HCT116 (cell line): ENCODE measurements around the gene EP400. TPM values are rescaled to one million over a fixed set of nuclear protein-coding genes. Genes with fewer than 3 reads are reported as not detected.

Experiments used
- ATAC-seq: fragments of 200-7000 bp; cut with Tn5 transposase; 2 replicates; pipeline ENCODE4 v1.9.1; 2020; ENCODE audit warnings: mild to moderate bottlenecking, moderate library complexity
- BruUV-seq: library from RNA; stranded (reverse); fragments of 400-500 nt; replicated peaks from 2 replicates; lab custom pipeline; 2021; lab: Mats Ljungman, UMichigan
- CTCF ChIA-PET: fragments of 300-600 bp; sonication (Branson Sonifier 250); formaldehyde crosslinking; loops from one replicate; lab custom pipeline; 2021; ENCODE audit warnings: antibody characterized with exemption; lab: Charles Lee
- POLR2A ChIA-PET: fragments of 300-600, 350-600 bp; sonication (Branson Sonifier 250); formaldehyde crosslinking; loops from one replicate; lab custom pipeline; 2021; ENCODE audit warnings: antibody characterized with exemption; lab: Charles Lee
- RAD21 ChIA-PET, 2 experiments: fragments of 300-600 bp; sonication (Branson Sonifier 250); formaldehyde crosslinking; loops; one replicate each; lab custom pipeline; 2023; ENCODE audit warnings: low total read pairs in 2 of 2; ENCODE audit not compliant: uncharacterized antibody in 2 of 2, unreplicated experiment in 2 of 2, low non-redundant PET in 1 of 2; lab: Charles Lee
- DNase-seq: peaks from one replicate; pipeline ENCODE4 v3.0.0-alpha.2; 2010; ENCODE audit warnings: low read depth, low spot score
- H2AFZ ChIP-seq: fragments of 200-600 bp; shearing (Covaris generic), sonication (generic); 2 replicates; pipeline ENCODE4 v1.6.1; 2017; ENCODE audit warnings: low read depth, mixed run types, mixed read lengths, antibody characterized with exemption, low read length; ENCODE audit not compliant: poor library complexity, severe bottlenecking
- H3K27ac ChIP-seq: 2 replicates; pipeline ENCODE4 v1.5.1; 2012; ENCODE audit warnings: low read depth, low read length
- H3K27me3 ChIP-seq: fragments of 200-600 bp; sonication (generic); 2 replicates; pipeline ENCODE4 v1.6.1; 2016; ENCODE audit warnings: mixed run types, low read length, mixed read lengths; ENCODE audit not compliant: insufficient read depth
- H3K36me3 ChIP-seq, 2 experiments: fragments of 200-500 bp in 1 of 2; fragments of 200-600 bp in 1 of 2; sonication (Bioruptor generic) in 1 of 2; sonication (generic) in 1 of 2; 2 replicates each; pipeline versions ENCODE4 v1.5.1 to v1.6.1; 2014 to 2016; ENCODE audit warnings: low read length in 2 of 2, inconsistent platforms in 1 of 2, mixed read lengths in 1 of 2, mixed run types in 1 of 2; ENCODE audit not compliant: insufficient read depth in 2 of 2, control insufficient read depth in 1 of 2
- H3K4me1 ChIP-seq, 2 experiments: fragments of 200-600 bp in 1 of 2; sonication (generic) in 1 of 2; 2 replicates each; pipeline versions ENCODE4 v1.5.1 to v1.6.1; 2012 to 2017; ENCODE audit warnings: low read length in 2 of 2, inconsistent platforms in 1 of 2, mild to moderate bottlenecking in 1 of 2, mixed read lengths in 1 of 2, mixed run types in 1 of 2, moderate library complexity in 1 of 2; ENCODE audit not compliant: insufficient read depth in 2 of 2, control insufficient read depth in 1 of 2
- H3K4me2 ChIP-seq: fragments of 200-600 bp; sonication (generic); 2 replicates; pipeline ENCODE4 v1.6.1; 2017; ENCODE audit warnings: mixed run types, low read length, mixed read lengths
- H3K4me3 ChIP-seq, 2 experiments: fragments of 200-600 bp in 1 of 2; sonication (generic) in 1 of 2; replicated peaks in 1 of 2; 2 replicates each; pipeline ENCODE4 v1.5.1; 2011 to 2016; ENCODE audit warnings: low read length in 2 of 2, control low read depth in 1 of 2, low read depth in 1 of 2, mild to moderate bottlenecking in 1 of 2, mixed read lengths in 1 of 2, mixed run types in 1 of 2
- H3K79me2 ChIP-seq: fragments of 200-600 bp; sonication (generic); 2 replicates; pipeline ENCODE4 v1.6.1; 2017; ENCODE audit warnings: mild to moderate bottlenecking, mixed run types, low read length, moderate library complexity, mixed read lengths; ENCODE audit not compliant: insufficient read depth
- H3K9ac ChIP-seq: fragments of 200-600 bp; sonication (generic); 2 replicates; pipeline ENCODE4 v1.6.1; 2016; ENCODE audit warnings: low read length, mixed read lengths
- H3K9me2 ChIP-seq: fragments of 200-600 bp; sonication (generic), shearing (Covaris generic); 2 replicates; pipeline ENCODE4 v1.6.1; 2017; ENCODE audit warnings: mixed run types, mild to moderate bottlenecking, moderate library complexity; ENCODE audit not compliant: insufficient read depth
- H3K9me3 ChIP-seq, 2 experiments: fragments of 200-500 bp in 1 of 2; fragments of 200-600 bp in 1 of 2; sonication (Bioruptor generic) in 1 of 2; sonication (generic) in 1 of 2; 2 replicates each; pipeline ENCODE4 v1.6.1; 2014 to 2017; ENCODE audit warnings: low read length in 2 of 2, mixed read lengths in 2 of 2, inconsistent platforms in 1 of 2, low read depth in 1 of 2, mild to moderate bottlenecking in 1 of 2, mixed run types in 1 of 2, moderate library complexity in 1 of 2; ENCODE audit not compliant: control insufficient read depth in 1 of 2, insufficient read depth in 1 of 2
- H4K20me1 ChIP-seq: fragments of 200-600 bp; sonication (generic), shearing (Covaris generic); 2 replicates; pipeline ENCODE4 v1.6.1; 2017; ENCODE audit warnings: mixed run types, mild to moderate bottlenecking, moderate library complexity; ENCODE audit not compliant: insufficient read depth
- CBX3 ChIP-seq: IDR thresholded peaks from 2 replicates; pipeline ENCODE4 v1.6.1; 2012; ENCODE audit warnings: low read depth
- EZH2 ChIP-seq: fragments of 200-600 bp; sonication (generic); IDR thresholded peaks from 2 replicates; pipeline ENCODE4 v1.6.1; 2017; ENCODE audit warnings: antibody characterized with exemption, mixed run types
- EZH2phosphoT487 ChIP-seq: fragments of 200-600 bp; IDR thresholded peaks from 2 replicates; pipeline ENCODE4 v1.6.1; 2018; ENCODE audit warnings: antibody characterized with exemption, borderline replicate concordance
- FOSL1 ChIP-seq: IDR thresholded peaks from 2 replicates; pipeline ENCODE4 v1.6.1; 2012; ENCODE audit warnings: low read depth
- MAX ChIP-seq: IDR thresholded peaks from 2 replicates; pipeline ENCODE4 v1.6.1; 2012
- POLR2A ChIP-seq: IDR thresholded peaks from 2 replicates; pipeline ENCODE4 v1.7.0; 2011; ENCODE audit warnings: borderline replicate concordance; ENCODE audit not compliant: insufficient read depth, insufficient read length; ENCODE audit errors: extremely low read depth
- REST ChIP-seq: IDR thresholded peaks from 2 replicates; pipeline ENCODE4 v1.6.1; 2012; ENCODE audit warnings: low read depth
- SP1 ChIP-seq: IDR thresholded peaks from 2 replicates; pipeline ENCODE4 v1.6.1; 2012; ENCODE audit warnings: low read depth
- intact Hi-C: fragments of 100-400 bp; cut with micrococcal nuclease; formaldehyde crosslinking; loops from 2 replicates; pipeline ENCODE4 v1.10.0; 2022
- total RNA-seq: library from RNA; stranded (reverse); gene quantifications from one replicate; pipeline ENCODE4 v1.2.1, GENCODE V29; 2021; ENCODE audit not compliant: unreplicated experiment

EP400 gene
- total RNA-seq, 1 experiment from 2014 or later = 54.5 TPM

DNA sequence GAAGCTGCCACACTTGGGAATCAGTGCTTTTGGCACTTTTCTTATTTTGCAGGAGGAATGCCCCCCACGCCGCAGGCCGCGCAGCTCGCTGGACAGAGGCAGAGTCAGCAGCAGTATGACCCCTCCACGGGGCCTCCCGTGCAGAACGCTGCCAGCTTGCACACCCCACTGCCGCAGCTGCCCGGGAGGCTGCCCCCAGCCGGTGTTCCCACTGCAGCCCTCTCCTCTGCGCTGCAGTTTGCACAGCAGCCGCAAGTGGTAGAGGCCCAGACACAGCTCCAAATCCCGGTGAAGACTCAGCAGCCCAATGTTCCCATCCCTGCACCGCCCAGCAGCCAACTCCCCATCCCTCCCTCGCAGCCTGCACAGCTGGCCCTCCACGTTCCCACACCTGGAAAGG is 32.3 kb downstream of the EP400 start:
- CTCF ChIA-PET = no interaction called here
- peaks cover 35% of the 10 kb centered on the region for H3K79me2 ChIP-seq
- H3K27me3 ChIP-seq = no peaks in the 10 kb centered on the region
- BruUV-seq = no TSS peak
- POLR2A ChIA-PET = no interaction called here
- H3K4me1 ChIP-seq = no peaks in the 10 kb centered on the region
- no peak for DNase-seq
- intact Hi-C loops = loop anchor here (5.0 kb wide), 1 partner anchor 1070 kb away; no protein-coding TSS in a partner anchor
- no peak overlapping the region for H3K4me3 ChIP-seq
- no peaks in the 10 kb centered on the region for H3K9me2 ChIP-seq
- H3K9ac ChIP-seq = no peak overlapping the region
- ATAC-seq = no peak
- no peaks in the 10 kb centered on the region for H3K9me3 ChIP-seq
- TF ChIP-seq SP1 (no peak), FOSL1 (no peak), CBX3 (no peak), EZH2 (no peak), REST (no peak), EZH2phosphoT487 (no peak), MAX (no peak), POLR2A (no peak)
- RAD21 ChIA-PET = no interaction called here
- no peak overlapping the region for H2AFZ ChIP-seq
- H3K36me3 ChIP-seq = peaks cover 21 to 25% of the 10 kb centered on the region in 2 experiments; a peak in 3 of 4 replicates
- no peak overlapping the region for H3K27ac ChIP-seq
- H4K20me1 ChIP-seq = peaks cover 2% of the 10 kb centered on the region; the same call in 1 of the 2 replicates
- H3K4me2 ChIP-seq = no peak overlapping the region
